Vagina (tissue), 2 donors: ENCODE measurements around the gene LCORL. TPM values are rescaled to one million over a fixed set of nuclear protein-coding genes. Genes with fewer than 3 reads are reported as not detected.

Experiments
- DNase-seq, 2 donors: peaks; one replicate each; pipeline ENCODE4 v3.0.0-alpha.2; 2017; ENCODE audit errors: extremely low spot score in 2 of 2
- H3K27ac ChIP-seq: fragments of 200-600 bp; sonication (generic); one replicate; pipeline ENCODE4 v1.5.1; 2019
- H3K27me3 ChIP-seq: fragments of 200-600 bp; sonication (generic); one replicate; pipeline ENCODE4 v1.5.1; 2019
- H3K36me3 ChIP-seq, 2 donors: fragments of 200-600 bp; sonication (generic); one replicate each; pipeline ENCODE4 v1.5.1; 2017 to 2019
- H3K4me1 ChIP-seq: fragments of 200-600 bp; sonication (generic); one replicate; pipeline ENCODE4 v1.5.1; 2019
- H3K4me3 ChIP-seq, 2 donors: fragments of 200-600 bp; sonication (generic); 1 replicate in 1 of 2; 2 replicates in 1 of 2; pipeline ENCODE4 v1.5.1; 2016 to 2019
- H3K9me3 ChIP-seq: fragments of 200-600 bp; sonication (generic); one replicate; pipeline ENCODE4 v1.5.1; 2019
- POLR2A ChIP-seq, 2 donors: fragments of 450-650 bp; IDR thresholded peaks; one replicate each; pipeline ENCODE4 v1.6.1; 2017; ENCODE audit warnings: antibody characterized with exemption in 2 of 2, mild to moderate bottlenecking in 2 of 2, moderate library complexity in 2 of 2
- POLR2AphosphoS5 ChIP-seq, 2 donors: sonication (generic); formaldehyde crosslinking; IDR thresholded peaks; one replicate each; pipeline ENCODE4 v1.9.0; 2017; ENCODE audit warnings: antibody characterized with exemption in 2 of 2, mild to moderate bottlenecking in 2 of 2, low read depth in 1 of 2; ENCODE audit not compliant: insufficient read depth in 1 of 2
- intact Hi-C: fragments of 100-400 bp; cut with DNase I; formaldehyde crosslinking; loops from one replicate; pipeline ENCODE4 v1.15.1; 2023
- total RNA-seq: library from RNA; depleted of rRNA; stranded (reverse); fragments of >200 nt; gene quantifications from one replicate; pipeline ENCODE4 v1.2.3, GENCODE V29; 2016
- TF ChIP-seq, protein P1 (sequence below), 3 experiments: fragments of 450-650 bp in 2 of 3; fragments of 200-600 bp in 1 of 3; sonication (generic) in 1 of 3; IDR thresholded peaks; one replicate each; pipeline ENCODE4 v1.5.1; 2017 to 2019; ENCODE audit warnings: antibody characterized with exemption in 3 of 3, mild to moderate bottlenecking in 2 of 3, moderate library complexity in 2 of 3

The LCORL gene
- total RNA-seq, 1 donor from 2014 or later: 6.9 TPM

DNA sequence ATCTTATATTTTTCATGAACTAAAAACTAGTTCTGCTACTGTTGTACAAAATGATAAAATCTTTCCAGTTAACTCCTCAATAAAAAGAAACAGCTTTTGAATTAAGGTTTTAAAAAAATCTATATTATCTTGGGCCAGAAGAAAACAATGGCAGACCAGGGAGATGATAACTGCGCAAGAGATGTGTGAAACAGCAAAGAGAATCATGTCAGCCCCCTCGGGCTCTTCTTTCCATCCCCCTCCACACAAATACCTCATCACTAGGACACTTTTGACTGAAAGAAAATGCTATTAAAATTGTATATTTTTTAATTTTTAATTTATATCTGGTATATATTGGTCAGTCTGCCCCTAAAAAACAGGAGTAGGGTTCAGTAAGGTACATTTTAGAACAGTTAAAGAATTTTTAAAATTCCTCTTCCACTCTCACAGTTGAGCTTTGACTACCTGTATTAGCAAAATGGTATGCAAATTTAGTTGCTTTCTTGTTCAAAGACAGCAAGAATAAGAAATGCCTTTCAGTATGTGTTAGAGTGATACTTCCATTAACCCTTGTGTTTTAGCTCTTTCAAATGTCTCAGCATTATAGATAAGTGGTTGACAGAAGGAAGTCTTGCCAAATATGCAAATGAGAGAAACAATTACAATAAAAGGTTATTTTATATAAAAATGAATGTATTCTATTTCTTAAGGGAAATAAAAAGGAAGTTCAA, 36.4 kb upstream of the LCORL start:
- no peaks in the 10 kb centered on the region for H3K36me3 ChIP-seq
- H3K27ac ChIP-seq: no peak overlapping the region
- TF ChIP-seq POLR2AphosphoS5 (IDR thresholded peaks at IDR 0.05; ENCODE audit: insufficient read depth in 1 of 2, low read depth in 1 of 2): no peak
- intact Hi-C loops: no loop called here
- no peaks in the 10 kb centered on the region for H3K4me1 ChIP-seq
- H3K9me3 ChIP-seq: no peaks in the 10 kb centered on the region
- DNase-seq: no peak
- H3K4me3 ChIP-seq: no peak overlapping the region
- no peaks in the 10 kb centered on the region for H3K27me3 ChIP-seq

GRCh38 chr4:18056030-18056429, 34.5 kb upstream of the LCORL start:
- intact Hi-C loops: no loop called here
- H3K27me3 ChIP-seq: no peaks in the 10 kb centered on the region
- TF ChIP-seq, protein P1, sequence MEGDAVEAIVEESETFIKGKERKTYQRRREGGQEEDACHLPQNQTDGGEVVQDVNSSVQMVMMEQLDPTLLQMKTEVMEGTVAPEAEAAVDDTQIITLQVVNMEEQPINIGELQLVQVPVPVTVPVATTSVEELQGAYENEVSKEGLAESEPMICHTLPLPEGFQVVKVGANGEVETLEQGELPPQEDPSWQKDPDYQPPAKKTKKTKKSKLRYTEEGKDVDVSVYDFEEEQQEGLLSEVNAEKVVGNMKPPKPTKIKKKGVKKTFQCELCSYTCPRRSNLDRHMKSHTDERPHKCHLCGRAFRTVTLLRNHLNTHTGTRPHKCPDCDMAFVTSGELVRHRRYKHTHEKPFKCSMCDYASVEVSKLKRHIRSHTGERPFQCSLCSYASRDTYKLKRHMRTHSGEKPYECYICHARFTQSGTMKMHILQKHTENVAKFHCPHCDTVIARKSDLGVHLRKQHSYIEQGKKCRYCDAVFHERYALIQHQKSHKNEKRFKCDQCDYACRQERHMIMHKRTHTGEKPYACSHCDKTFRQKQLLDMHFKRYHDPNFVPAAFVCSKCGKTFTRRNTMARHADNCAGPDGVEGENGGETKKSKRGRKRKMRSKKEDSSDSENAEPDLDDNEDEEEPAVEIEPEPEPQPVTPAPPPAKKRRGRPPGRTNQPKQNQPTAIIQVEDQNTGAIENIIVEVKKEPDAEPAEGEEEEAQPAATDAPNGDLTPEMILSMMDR (IDR thresholded peaks at IDR 0.05): no peak
- TF ChIP-seq POLR2AphosphoS5 (IDR thresholded peaks at IDR 0.05; ENCODE audit: insufficient read depth in 1 of 2, low read depth in 1 of 2) (no peak), POLR2A (IDR thresholded peaks at IDR 0.05) (no peak)

GRCh38 chr4:18052158-18052557, 30.6 kb upstream of the LCORL start:
- TF ChIP-seq POLR2A (IDR thresholded peaks at IDR 0.05) (no peak), POLR2AphosphoS5 (IDR thresholded peaks at IDR 0.05; ENCODE audit: insufficient read depth in 1 of 2, low read depth in 1 of 2) (no peak)
- TF ChIP-seq, protein P1 (IDR thresholded peaks at IDR 0.05): no peak
- Histone ChIP-seq H3K4me3 (no peak overlapping the region), H3K9me3 (no peaks in the 10 kb centered on the region), H3K27ac (no peak overlapping the region), H3K36me3 (no peaks in the 10 kb centered on the region), H3K4me1 (no peaks in the 10 kb centered on the region), H3K27me3 (no peaks in the 10 kb centered on the region)
- intact Hi-C loops: no loop called here
- no peak for DNase-seq

More at GRCh38 chr4:18056030-18056429, 34.5 kb upstream of the LCORL start:
- H3K36me3 ChIP-seq: no peaks in the 10 kb centered on the region
- no peak for DNase-seq
- H3K9me3 ChIP-seq: no peaks in the 10 kb centered on the region
- H3K4me1 ChIP-seq: no peaks in the 10 kb centered on the region
- H3K4me3 ChIP-seq: no peak overlapping the region
- no peak overlapping the region for H3K27ac ChIP-seq

GRCh38 chr4:18051281-18051680, 29.7 kb upstream of the LCORL start:
- Histone ChIP-seq H3K4me3 (no peak overlapping the region), H3K36me3 (no peaks in the 10 kb centered on the region), H3K27me3 (no peaks in the 10 kb centered on the region), H3K9me3 (no peaks in the 10 kb centered on the region), H3K4me1 (no peaks in the 10 kb centered on the region), H3K27ac (no peak overlapping the region)
- DNase-seq: no peak
- intact Hi-C loops: no loop called here
- TF ChIP-seq POLR2AphosphoS5 (IDR thresholded peaks at IDR 0.05; ENCODE audit: insufficient read depth in 1 of 2, low read depth in 1 of 2) (no peak), POLR2A (IDR thresholded peaks at IDR 0.05) (no peak)
- TF ChIP-seq, protein P1 (IDR thresholded peaks at IDR 0.05): no peak

DNA sequence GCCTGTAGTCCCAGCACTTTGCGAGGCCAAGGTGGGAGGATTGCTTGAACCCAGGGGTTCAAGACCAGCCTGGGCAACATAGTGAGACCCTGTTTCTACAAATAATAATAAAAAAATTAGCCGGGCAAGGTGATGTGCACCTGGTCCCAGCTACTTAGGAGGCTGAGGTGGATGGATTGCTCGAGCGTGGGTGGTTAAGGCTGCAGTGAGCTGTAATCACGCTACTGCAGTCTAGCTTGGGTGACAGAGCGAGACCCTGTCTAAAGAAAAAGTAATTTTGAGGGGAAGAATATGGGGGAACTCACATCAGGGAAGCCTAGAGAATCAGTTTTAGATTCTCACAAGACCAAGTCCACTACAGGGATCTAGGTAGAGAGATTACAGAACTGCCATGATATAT, 28.9 kb upstream of the LCORL start:
- intact Hi-C loops: no loop called here
- Histone ChIP-seq H3K27ac (no peak overlapping the region), H3K9me3 (no peaks in the 10 kb centered on the region), H3K36me3 (no peaks in the 10 kb centered on the region), H3K27me3 (no peaks in the 10 kb centered on the region), H3K4me1 (no peaks in the 10 kb centered on the region), H3K4me3 (no peak overlapping the region)
- TF ChIP-seq, protein P1 (IDR thresholded peaks at IDR 0.05): no peak
- TF ChIP-seq POLR2A (IDR thresholded peaks at IDR 0.05) (no peak), POLR2AphosphoS5 (IDR thresholded peaks at IDR 0.05; ENCODE audit: insufficient read depth in 1 of 2, low read depth in 1 of 2) (no peak)
- no peak for DNase-seq
